WTC11 (cell line): ENCODE measurements around the gene REL. TPM values are rescaled to one million over a fixed set of nuclear protein-coding genes. Genes with fewer than 3 reads are reported as not detected.
A peak's percentile ranks its signal among the peaks of the same experiment; 100 is the strongest.

Source experiments
- ATAC-seq: fragments of 200-7000 bp; cut with Tn5 transposase; 2 replicates; pipeline ENCODE4 v1.10.0; 2021; ENCODE audit warnings: mild to moderate bottlenecking, moderate library complexity
- CTCF ChIA-PET: fragments of 300-600 bp; sonication (Branson Sonifier 250); formaldehyde crosslinking; loops from one replicate; lab custom pipeline; 2021; ENCODE audit warnings: antibody characterized with exemption; lab: Charles Lee
- POLR2A ChIA-PET: fragments of 350-600 bp; sonication (Branson Sonifier 250); formaldehyde crosslinking; loops from one replicate; lab custom pipeline; 2021; ENCODE audit warnings: antibody characterized with exemption; lab: Charles Lee
- DNase-seq: peaks from one replicate; pipeline ENCODE4 v3.0.0; 2021; ENCODE audit warnings: low spot score
- H3K27ac Mint-ChIP-seq: 2 replicates; pipeline ENCODE4 v1.8.0; 2021; ENCODE audit warnings: mixed read lengths
- H3K27me3 Mint-ChIP-seq: 2 replicates; pipeline ENCODE4 v1.8.0; 2021; ENCODE audit warnings: low read depth, mild to moderate bottlenecking, moderate library complexity, mixed read lengths
- H3K36me3 Mint-ChIP-seq: 2 replicates; pipeline ENCODE4 v1.8.0; 2021; ENCODE audit warnings: mixed read lengths
- H3K4me1 Mint-ChIP-seq: 2 replicates; pipeline ENCODE4 v1.8.0; 2022; ENCODE audit warnings: mixed read lengths
- H3K4me3 Mint-ChIP-seq: 2 replicates; pipeline ENCODE4 v1.8.0; 2021; ENCODE audit warnings: mild to moderate bottlenecking, moderate library complexity, mixed read lengths
- H3K9me3 Mint-ChIP-seq: 2 replicates; pipeline ENCODE4 v1.8.0; 2021; ENCODE audit warnings: mixed read lengths
- AFF4 ChIP-seq: sonication (generic); formaldehyde crosslinking; IDR thresholded peaks from 2 replicates; pipeline ENCODE4 v1.8.1; 2023; ENCODE audit warnings: mild to moderate bottlenecking, missing genetic modification reagents, borderline replicate concordance
- ATF1 ChIP-seq: sonication (generic); formaldehyde crosslinking; IDR thresholded peaks from 2 replicates; pipeline ENCODE4 v1.8.1; 2023; ENCODE audit warnings: mild to moderate bottlenecking, moderate library complexity, missing genetic modification reagents
- ATF3 ChIP-seq: sonication (generic); formaldehyde crosslinking; conservative IDR thresholded peaks from 2 replicates; pipeline ENCODE4 v1.8.1; 2022; ENCODE audit warnings: mild to moderate bottlenecking, missing genetic modification reagents
- FOXP1 ChIP-seq: sonication (generic); formaldehyde crosslinking; IDR thresholded peaks from 2 replicates; pipeline ENCODE4 v1.8.0; 2022; ENCODE audit warnings: missing genetic modification reagents, mild to moderate bottlenecking, moderate library complexity, borderline replicate concordance
- JAZF1 ChIP-seq: fragments of 250-450 bp; sonication (Bioruptor Pico); IDR thresholded peaks from 2 replicates; pipeline ENCODE4 v1.9.0; 2021; ENCODE audit warnings: moderate library complexity, mild to moderate bottlenecking, inconsistent platforms
- MXD4 ChIP-seq: fragments of 250-450 bp; sonication (Bioruptor Pico); IDR thresholded peaks from 2 replicates; pipeline ENCODE4 v1.8.0; 2021; ENCODE audit warnings: mild to moderate bottlenecking, moderate library complexity, borderline replicate concordance
- MYBL2 ChIP-seq: sonication (generic); formaldehyde crosslinking; IDR thresholded peaks from 2 replicates; pipeline ENCODE4 v1.8.1; 2023; ENCODE audit warnings: mild to moderate bottlenecking, moderate library complexity, missing genetic modification reagents
- NFATC4 ChIP-seq: fragments of 250-450 bp; sonication (Bioruptor Pico); IDR thresholded peaks from 2 replicates; pipeline ENCODE4 v1.9.0; 2021; ENCODE audit warnings: mild to moderate bottlenecking
- USF1 ChIP-seq: sonication (generic); formaldehyde crosslinking; IDR thresholded peaks from 2 replicates; pipeline ENCODE4 v1.8.0; 2022; ENCODE audit warnings: mild to moderate bottlenecking, missing genetic modification reagents
- ZNF532 ChIP-seq: fragments of 250-450 bp; sonication (Bioruptor Pico); IDR thresholded peaks from 2 replicates; pipeline ENCODE4 v1.9.0; 2021; ENCODE audit warnings: mild to moderate bottlenecking, borderline replicate concordance
- total RNA-seq: library from RNA; stranded (reverse); gene quantifications from 3 replicates; pipeline ENCODE4 v1.2.3, GENCODE V29; 2021
- TF ChIP-seq, protein P1 (sequence below): sonication (generic); formaldehyde crosslinking; IDR thresholded peaks from 2 replicates; pipeline ENCODE4 v1.8.0; 2022; ENCODE audit warnings: mild to moderate bottlenecking, missing genetic modification reagents
- TF ChIP-seq, protein P2 (sequence below): sonication (generic); formaldehyde crosslinking; IDR thresholded peaks from 2 replicates; pipeline ENCODE4 v1.8.1; 2023; ENCODE audit warnings: mild to moderate bottlenecking, moderate library complexity, missing genetic modification reagents
- TF ChIP-seq, protein P3 (sequence below): fragments of 250-450 bp; sonication (Bioruptor Pico); IDR thresholded peaks from 2 replicates; pipeline ENCODE4 v1.9.0; 2021; ENCODE audit warnings: moderate library complexity, mild to moderate bottlenecking, inconsistent platforms, borderline replicate concordance
- TF ChIP-seq, protein P4 (sequence below): sonication (generic); formaldehyde crosslinking; IDR thresholded peaks from 2 replicates; pipeline ENCODE4 v1.8.1; 2023; ENCODE audit warnings: mild to moderate bottlenecking, missing genetic modification reagents

The REL gene
- total RNA-seq, 1 experiment from 2014 or later: 8.4 TPM

DNA sequence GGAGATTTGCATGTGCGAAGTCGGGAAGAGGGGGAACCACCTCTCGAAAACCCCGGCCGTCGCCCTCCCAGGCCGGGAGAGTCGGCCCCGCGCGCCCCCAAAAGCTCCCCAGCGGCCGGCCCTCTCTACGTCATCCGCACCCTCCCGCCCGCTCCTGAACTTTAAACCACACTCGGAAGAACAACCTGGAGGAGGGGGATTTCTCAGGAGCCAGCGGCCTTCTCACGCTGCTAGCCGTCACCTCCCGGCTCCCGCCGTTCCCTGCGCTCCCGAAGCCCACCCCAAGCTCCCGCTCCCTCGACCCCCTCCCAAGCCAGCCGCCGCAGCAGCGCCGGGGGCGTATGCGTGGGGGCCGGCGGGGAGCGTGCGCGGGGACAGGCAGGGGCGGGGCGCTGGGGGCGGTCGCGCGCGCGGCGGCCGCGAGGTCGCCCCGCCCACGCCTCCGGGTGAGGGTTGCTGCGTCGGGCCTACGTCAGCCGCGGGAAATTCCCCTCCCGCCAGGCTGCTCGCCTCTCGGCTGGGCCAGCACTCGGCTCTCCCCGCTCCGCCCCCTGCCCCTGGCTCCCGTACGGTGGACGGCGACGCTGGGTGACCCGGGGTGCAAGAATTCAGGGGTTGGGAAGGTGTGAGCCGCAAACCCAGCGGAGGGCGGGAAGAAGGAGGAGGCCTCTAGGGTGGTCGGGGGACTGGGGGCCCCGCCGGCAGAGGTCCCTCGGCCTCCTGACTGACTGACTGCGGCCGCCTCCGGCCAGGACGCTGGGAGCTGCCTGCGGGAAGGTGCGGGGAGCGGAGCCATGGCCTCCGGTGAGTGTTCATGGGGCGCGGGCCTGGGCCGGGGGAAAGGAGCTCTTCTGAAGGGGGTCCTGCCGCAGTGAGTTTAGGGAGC, at the start of gene REL (continued):
- TF ChIP-seq, protein P1, sequence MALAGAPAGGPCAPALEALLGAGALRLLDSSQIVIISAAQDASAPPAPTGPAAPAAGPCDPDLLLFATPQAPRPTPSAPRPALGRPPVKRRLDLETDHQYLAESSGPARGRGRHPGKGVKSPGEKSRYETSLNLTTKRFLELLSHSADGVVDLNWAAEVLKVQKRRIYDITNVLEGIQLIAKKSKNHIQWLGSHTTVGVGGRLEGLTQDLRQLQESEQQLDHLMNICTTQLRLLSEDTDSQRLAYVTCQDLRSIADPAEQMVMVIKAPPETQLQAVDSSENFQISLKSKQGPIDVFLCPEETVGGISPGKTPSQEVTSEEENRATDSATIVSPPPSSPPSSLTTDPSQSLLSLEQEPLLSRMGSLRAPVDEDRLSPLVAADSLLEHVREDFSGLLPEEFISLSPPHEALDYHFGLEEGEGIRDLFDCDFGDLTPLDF: 0 out of 2 replicates have a peak, but pooled peaks have one; percentile 62
- TF ChIP-seq, protein P2, sequence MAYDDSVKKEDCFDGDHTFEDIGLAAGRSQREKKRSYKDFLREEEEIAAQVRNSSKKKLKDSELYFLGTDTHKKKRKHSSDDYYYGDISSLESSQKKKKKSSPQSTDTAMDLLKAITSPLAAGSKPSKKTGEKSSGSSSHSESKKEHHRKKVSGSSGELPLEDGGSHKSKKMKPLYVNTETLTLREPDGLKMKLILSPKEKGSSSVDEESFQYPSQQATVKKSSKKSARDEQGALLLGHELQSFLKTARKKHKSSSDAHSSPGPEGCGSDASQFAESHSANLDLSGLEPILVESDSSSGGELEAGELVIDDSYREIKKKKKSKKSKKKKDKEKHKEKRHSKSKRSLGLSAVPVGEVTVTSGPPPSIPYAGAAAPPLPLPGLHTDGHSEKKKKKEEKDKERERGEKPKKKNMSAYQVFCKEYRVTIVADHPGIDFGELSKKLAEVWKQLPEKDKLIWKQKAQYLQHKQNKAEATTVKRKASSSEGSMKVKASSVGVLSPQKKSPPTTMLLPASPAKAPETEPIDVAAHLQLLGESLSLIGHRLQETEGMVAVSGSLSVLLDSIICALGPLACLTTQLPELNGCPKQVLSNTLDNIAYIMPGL (CRISPR knock-in tag): peak; percentile 29; the same call in 1 of the 2 replicates
- TF ChIP-seq AFF4 (CRISPR knock-in tag) (no peak), NFATC4 (no peak), ZNF532 (no peak), ATF3 (CRISPR knock-in tag) (no peak), MYBL2 (CRISPR knock-in tag) (0 out of 2 replicates have a peak, but pooled peaks have one; percentile 30)

GRCh38 chr2:60831921-60832320, 49.5 kb upstream of the REL start:
- H3K27ac Mint-ChIP-seq: no peak overlapping the region
- peaks cover 31% of the 10 kb centered on the region for H3K27me3 Mint-ChIP-seq
- peaks cover 12% of the 10 kb centered on the region for H3K4me1 Mint-ChIP-seq
- TF ChIP-seq USF1 (CRISPR knock-in tag) (no peak), ATF1 (CRISPR knock-in tag) (no peak), MXD4 (no peak), FOXP1 (CRISPR knock-in tag) (no peak), JAZF1 (CRISPR knock-in tag) (no peak)
- TF ChIP-seq, protein P3, sequence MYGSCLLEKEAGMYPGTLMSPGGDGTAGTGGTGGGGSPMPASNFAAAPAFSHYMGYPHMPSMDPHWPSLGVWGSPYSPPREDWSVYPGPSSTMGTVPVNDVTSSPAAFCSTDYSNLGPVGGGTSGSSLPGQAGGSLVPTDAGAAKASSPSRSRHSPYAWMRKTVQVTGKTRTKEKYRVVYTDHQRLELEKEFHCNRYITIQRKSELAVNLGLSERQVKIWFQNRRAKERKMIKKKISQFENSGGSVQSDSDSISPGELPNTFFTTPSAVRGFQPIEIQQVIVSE (CRISPR knock-in tag): no peak
- TF ChIP-seq, protein P4, sequence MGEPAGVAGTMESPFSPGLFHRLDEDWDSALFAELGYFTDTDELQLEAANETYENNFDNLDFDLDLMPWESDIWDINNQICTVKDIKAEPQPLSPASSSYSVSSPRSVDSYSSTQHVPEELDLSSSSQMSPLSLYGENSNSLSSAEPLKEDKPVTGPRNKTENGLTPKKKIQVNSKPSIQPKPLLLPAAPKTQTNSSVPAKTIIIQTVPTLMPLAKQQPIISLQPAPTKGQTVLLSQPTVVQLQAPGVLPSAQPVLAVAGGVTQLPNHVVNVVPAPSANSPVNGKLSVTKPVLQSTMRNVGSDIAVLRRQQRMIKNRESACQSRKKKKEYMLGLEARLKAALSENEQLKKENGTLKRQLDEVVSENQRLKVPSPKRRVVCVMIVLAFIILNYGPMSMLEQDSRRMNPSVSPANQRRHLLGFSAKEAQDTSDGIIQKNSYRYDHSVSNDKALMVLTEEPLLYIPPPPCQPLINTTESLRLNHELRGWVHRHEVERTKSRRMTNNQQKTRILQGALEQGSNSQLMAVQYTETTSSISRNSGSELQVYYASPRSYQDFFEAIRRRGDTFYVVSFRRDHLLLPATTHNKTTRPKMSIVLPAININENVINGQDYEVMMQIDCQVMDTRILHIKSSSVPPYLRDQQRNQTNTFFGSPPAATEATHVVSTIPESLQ (CRISPR knock-in tag): no peak
- CTCF ChIA-PET: interaction anchor here (0.6 kb wide), 1 partner anchor 165 kb away, joined by 4 read pairs; no protein-coding TSS in a partner anchor
- no peaks in the 10 kb centered on the region for H3K36me3 Mint-ChIP-seq
- POLR2A ChIA-PET: interaction anchor here (0.6 kb wide), 1 partner anchor 106 kb away, joined by 3 read pairs; no protein-coding TSS in a partner anchor
- no peak for ATAC-seq
- DNase-seq: no peak
- no peak overlapping the region for H3K4me3 Mint-ChIP-seq
- H3K9me3 Mint-ChIP-seq: no peaks in the 10 kb centered on the region
